Small intestine (tissue), 7 donors: Measurements from ENCODE around the gene NRG3. TPM values are rescaled to one million over a fixed set of nuclear protein-coding genes. Genes with fewer than 3 reads are reported as not detected.

Experiments used
- DNase-seq, 2 donors: peaks; one replicate each; pipeline versions ENCODE4 v3.0.0 to v3.0.0-alpha.2; 2013
- FAIRE-seq: peaks from 2 replicates; lab custom pipeline; 2012; peaks lifted over from hg19 to GRCh38; lab: Jason Lieb, UNC
- H3K27ac ChIP-seq, 3 donors: one replicate each; pipeline ENCODE4 v1.5.1; 2013; ENCODE audit warnings: low read length in 2 of 3, mild to moderate bottlenecking in 2 of 3, control low read depth in 1 of 3, inconsistent platforms in 1 of 3, low read depth in 1 of 3, moderate library complexity in 1 of 3
- H3K27me3 ChIP-seq, 3 donors: one replicate each; pipeline ENCODE4 v1.6.1; 2013; ENCODE audit warnings: low read length in 3 of 3, inconsistent platforms in 1 of 3; ENCODE audit not compliant: control insufficient read depth in 3 of 3, insufficient read depth in 3 of 3
- H3K36me3 ChIP-seq, 3 donors: one replicate each; pipeline ENCODE4 v1.6.1; 2013; ENCODE audit warnings: low read length in 3 of 3, inconsistent platforms in 1 of 3, low read depth in 1 of 3, mild to moderate bottlenecking in 1 of 3, moderate library complexity in 1 of 3; ENCODE audit not compliant: control insufficient read depth in 3 of 3, insufficient read depth in 2 of 3
- H3K4me1 ChIP-seq, 3 donors: one replicate each; pipeline ENCODE4 v1.6.1; 2013; ENCODE audit warnings: low read length in 2 of 3, inconsistent platforms in 1 of 3, low read depth in 1 of 3, mild to moderate bottlenecking in 1 of 3, moderate library complexity in 1 of 3; ENCODE audit not compliant: control insufficient read depth in 3 of 3, insufficient read depth in 2 of 3
- H3K4me3 ChIP-seq, 3 donors: one replicate each; pipeline ENCODE4 v1.5.1; 2013; ENCODE audit warnings: low read length in 3 of 3, control low read depth in 1 of 3, inconsistent platforms in 1 of 3, low read depth in 1 of 3, mild to moderate bottlenecking in 1 of 3, moderate library complexity in 1 of 3
- H3K9me3 ChIP-seq, 2 donors: one replicate each; pipeline ENCODE4 v1.6.1; 2013; ENCODE audit warnings: low read depth in 1 of 2, low read length in 1 of 2; ENCODE audit not compliant: control insufficient read depth in 2 of 2, insufficient read depth in 1 of 2
- WGBS, 3 donors: extraction: QIAGEN DNeasy Blood & Tissue Kit; methylation state at CpG; one replicate each; pipeline ENCODE4 v1.1.7; 2013; 5-methylcytosine and 5-hydroxymethylcytosine counted together
- polyA plus RNA-seq, 4 donors: library from polyadenylated mRNA; stranded (reverse) in 3 of 4; unstranded in 1 of 4; fragments of 200-250 nt in 3 of 4; fragments of 120-200 nt in 1 of 4; gene quantifications; one replicate each; pipeline versions ENCODE4 v1.2.1 to v1.2.3, GENCODE V29; 2013
- donor health status: healthy with polysubstance abuse.
- donor health status: control.
- donor health status: control.
- donor health status: Bipolar disorder and iron deficiency.
- donor health status: healthy.

The NRG3 gene
- polyA plus RNA-seq, 4 donors = 0.25 to 0.72 TPM; not detected in 2

DNA sequence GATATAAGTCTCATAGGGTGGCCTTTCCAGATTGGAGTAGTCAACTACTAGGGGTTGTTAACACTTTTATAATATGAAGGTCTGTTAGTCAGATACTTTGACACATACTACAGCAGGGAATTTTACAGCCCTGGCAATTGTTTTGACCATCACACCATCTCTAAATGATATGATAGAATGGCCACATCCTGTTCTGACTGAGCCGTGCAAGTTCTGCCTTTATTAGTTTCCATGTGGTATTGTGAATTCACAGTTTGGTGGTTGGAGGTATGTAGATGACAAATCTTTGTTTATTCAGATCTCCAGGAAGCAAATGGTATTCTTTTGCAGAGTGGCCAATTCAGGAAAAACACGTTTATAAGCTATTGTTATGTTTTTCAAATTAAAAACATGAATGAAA lies 83.0 kb downstream of the NRG3 start:
- no peaks in the 10 kb centered on the region for H3K9me3 ChIP-seq
- no peak overlapping the region for H3K27ac ChIP-seq
- DNase-seq (no peak), FAIRE-seq (no peak)
- H3K27me3 ChIP-seq = no peaks in the 10 kb centered on the region
- H3K4me3 ChIP-seq = no peak overlapping the region
- H3K36me3 ChIP-seq = no peaks in the 10 kb centered on the region
- no peaks in the 10 kb centered on the region for H3K4me1 ChIP-seq
- WGBS, 3 donors = 28 to 40% (median 33%) methylated on average over 2 of the region's 2 CpGs

DNA sequence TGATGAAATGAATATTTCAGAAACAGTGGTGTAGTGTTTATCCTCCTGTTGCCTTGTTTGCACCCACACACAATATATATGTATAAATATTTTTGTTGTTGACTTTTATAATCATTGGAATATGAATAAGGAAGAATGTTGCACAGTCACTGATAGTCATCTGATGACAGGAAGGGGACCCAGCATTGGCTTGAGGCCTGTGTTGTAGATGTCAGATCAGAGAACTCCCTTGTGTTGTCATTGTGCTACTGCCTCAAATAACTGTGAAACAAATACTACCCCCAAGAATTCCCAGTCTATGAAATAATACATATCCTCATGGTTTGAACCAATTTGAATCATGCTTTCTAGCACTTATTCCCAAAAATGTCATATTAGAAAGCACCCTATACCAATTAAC lies 84.0 kb downstream of the NRG3 start:
- Histone ChIP-seq H3K27me3 (no peaks in the 10 kb centered on the region), H3K4me1 (no peaks in the 10 kb centered on the region), H3K9me3 (peaks cover 0 to 3% of the 10 kb centered on the region in 2 donors), H3K36me3 (no peaks in the 10 kb centered on the region), H3K4me3 (no peak overlapping the region), H3K27ac (no peak overlapping the region)
- no peak for FAIRE-seq
- no peak for DNase-seq

DNA sequence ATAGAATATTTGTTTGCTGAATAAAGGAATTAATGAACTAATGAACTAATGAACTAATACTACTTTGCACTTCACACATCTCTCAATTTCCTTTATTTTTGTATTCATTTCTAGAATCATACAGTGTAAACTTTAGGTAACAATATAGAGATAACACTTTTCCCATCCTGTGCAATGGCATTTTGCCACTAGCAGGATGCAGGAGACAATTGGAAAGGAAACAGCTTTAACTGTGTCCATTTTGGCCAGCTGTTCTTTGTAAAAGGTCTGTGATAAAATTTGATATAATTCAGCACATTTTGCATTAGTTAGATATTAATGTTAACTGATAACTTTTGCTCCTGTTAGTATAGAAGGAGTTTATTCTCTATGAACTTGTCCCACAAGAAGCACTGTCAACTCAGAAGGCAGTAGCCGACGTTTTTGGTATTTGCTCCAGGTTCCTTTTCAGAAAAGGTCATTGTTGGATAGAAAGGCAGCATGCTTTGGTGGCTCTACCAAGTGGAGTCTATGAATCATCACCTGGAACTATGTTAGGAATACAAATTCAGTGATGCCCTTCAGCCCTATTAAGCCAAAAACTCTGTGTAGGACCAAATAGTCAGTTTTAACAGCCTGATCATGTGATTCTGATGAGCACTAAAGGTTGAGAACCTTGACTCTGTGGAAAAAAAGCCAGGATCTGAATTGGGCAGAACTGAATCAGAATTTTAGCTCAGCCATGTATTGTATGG lies 86.6 kb downstream of the NRG3 start:
- Histone ChIP-seq H3K27me3 (no peaks in the 10 kb centered on the region), H3K27ac (no peak overlapping the region), H3K36me3 (no peaks in the 10 kb centered on the region), H3K4me1 (no peaks in the 10 kb centered on the region), H3K9me3 (peaks cover 0 to 3% of the 10 kb centered on the region in 2 donors), H3K4me3 (no peak overlapping the region)
- FAIRE-seq (no peak), DNase-seq (no peak)
- WGBS, 3 donors = 69 to 85% (median 77%) methylated on average over 2 of the region's 2 CpGs

DNA sequence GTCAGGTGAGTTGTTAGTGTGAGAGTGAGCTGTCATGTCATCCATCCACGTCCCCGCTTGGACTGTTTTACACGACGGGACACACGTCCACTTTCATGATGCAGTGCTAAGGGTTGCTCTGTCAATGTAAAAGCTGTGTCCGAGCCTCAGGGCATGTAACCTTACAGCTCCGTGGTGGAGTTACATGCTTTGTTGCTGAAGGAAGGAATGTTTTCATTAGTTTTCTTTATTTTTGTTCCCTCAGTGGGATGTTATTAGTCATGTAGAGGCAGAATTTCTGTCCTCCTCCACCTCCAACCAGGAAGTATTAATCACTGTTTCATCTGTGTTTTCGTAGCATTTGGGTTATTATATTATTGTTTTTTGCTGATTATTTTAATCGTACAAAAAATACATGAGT lies 88.6 kb downstream of the NRG3 start:
- 91 to 93% (median 91%) methylated on average over 9 of the region's 9 CpGs for WGBS, 3 donors
- no peak overlapping the region for H3K27ac ChIP-seq
- no peak for DNase-seq
- H3K4me1 ChIP-seq = no peaks in the 10 kb centered on the region
- peaks cover 0 to 3% of the 10 kb centered on the region in 2 donors for H3K9me3 ChIP-seq
- H3K36me3 ChIP-seq = no peaks in the 10 kb centered on the region
- H3K27me3 ChIP-seq = no peaks in the 10 kb centered on the region
- FAIRE-seq = no peak
- H3K4me3 ChIP-seq = no peak overlapping the region

DNA sequence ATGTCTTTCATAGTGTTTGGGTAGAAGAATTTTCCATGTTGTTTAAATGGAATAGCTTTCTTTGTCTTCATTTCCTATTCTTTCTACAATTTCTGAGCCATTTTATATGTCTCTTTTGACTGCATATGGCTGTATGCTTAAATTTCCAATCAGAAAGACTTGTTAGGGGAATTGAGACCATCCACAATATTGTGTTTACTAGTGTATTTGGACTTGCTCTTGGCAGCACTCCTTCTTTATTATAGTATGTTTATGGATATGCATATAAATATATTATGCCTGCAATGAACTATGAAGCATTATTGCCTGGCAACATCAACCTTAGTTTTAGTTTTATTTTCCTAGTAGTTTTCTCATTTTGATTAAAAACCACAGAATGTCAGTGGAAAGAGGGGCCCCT lies 92.7 kb downstream of the NRG3 start:
- Histone ChIP-seq H3K4me1 (no peaks in the 10 kb centered on the region), H3K27ac (no peak overlapping the region), H3K36me3 (no peaks in the 10 kb centered on the region), H3K4me3 (no peak overlapping the region), H3K9me3 (peaks cover 0 to 3% of the 10 kb centered on the region in 2 donors), H3K27me3 (no peaks in the 10 kb centered on the region)
- no peak for DNase-seq
- no peak for FAIRE-seq

DNA sequence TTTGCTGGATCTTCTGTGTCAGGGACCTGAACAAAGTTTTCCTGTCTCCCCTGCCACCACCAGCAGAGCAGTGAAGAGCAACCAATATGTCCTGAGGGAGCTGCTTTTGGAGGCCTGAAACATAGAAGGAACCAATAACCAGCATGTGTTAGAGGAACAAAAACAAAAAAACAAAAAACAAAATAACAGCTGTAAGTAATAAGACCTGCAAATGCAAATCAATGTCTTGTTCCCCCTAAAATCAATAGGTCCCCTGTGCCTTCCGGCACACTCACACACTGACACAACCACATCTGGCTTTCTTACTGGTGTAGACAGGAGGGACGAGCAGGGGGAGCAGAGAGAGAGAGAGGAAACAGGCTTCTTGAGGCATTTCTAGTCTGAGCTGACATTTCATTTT lies 94.1 kb downstream of the NRG3 start:
- Histone ChIP-seq H3K4me1 (no peaks in the 10 kb centered on the region), H3K27ac (no peak overlapping the region), H3K36me3 (no peaks in the 10 kb centered on the region), H3K27me3 (no peaks in the 10 kb centered on the region), H3K4me3 (no peak overlapping the region), H3K9me3 (peaks cover 0 to 3% of the 10 kb centered on the region in 2 donors)
- WGBS, 3 donors = 55 to 68% (median 66%) methylated on average over 2 of the region's 2 CpGs
- no peak for DNase-seq
- no peak for FAIRE-seq

DNA sequence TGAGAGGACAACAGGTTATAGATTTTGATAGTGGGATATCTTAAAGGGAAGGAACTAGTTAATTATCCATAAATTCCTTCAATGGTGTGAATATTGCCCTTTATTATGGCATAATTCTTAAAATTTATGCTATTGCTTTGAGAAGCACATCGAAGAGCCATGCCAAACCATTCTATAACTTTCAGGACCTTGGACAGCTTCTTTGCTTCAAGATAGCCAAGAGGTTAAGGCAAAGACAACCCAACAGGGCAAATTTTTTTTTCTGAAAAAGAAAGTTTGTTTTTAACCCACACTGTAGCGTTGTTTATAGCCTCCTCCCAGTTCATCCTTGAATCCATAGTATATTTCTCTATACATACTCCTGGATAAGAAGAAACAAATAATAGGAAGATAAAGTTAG lies 103.2 kb downstream of the NRG3 start:
- FAIRE-seq (no peak), DNase-seq (peak in 1 of 2 donors; percentile 15)
- Histone ChIP-seq H3K27ac (no peak overlapping the region), H3K9me3 (no peaks in the 10 kb centered on the region), H3K4me1 (no peaks in the 10 kb centered on the region), H3K4me3 (no peak overlapping the region), H3K27me3 (no peaks in the 10 kb centered on the region), H3K36me3 (no peaks in the 10 kb centered on the region)
- WGBS, 3 donors = 57 to 69% (median 62%) methylated on average over 2 of the region's 2 CpGs

DNA sequence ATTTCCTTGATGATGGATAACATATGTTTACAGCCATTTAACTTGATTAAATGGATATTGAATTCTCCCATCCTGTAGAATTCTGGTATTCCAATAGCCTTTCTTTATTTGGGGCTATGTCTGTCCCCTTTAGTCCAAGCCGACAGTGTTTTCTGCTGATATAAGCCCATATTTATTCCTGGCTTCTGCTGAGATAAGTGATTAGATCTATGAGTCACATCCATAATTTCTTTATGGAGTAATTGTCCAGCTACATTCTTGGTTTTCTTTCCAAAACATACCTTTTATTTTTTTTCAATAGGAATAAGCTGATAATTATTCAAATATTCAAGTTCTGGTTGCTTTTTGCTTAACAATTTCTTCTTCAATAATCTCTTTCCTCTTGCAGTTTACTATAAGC lies 106.7 kb downstream of the NRG3 start:
- Histone ChIP-seq H3K4me1 (no peaks in the 10 kb centered on the region), H3K36me3 (no peaks in the 10 kb centered on the region), H3K9me3 (no peaks in the 10 kb centered on the region), H3K27me3 (no peaks in the 10 kb centered on the region), H3K27ac (no peak overlapping the region), H3K4me3 (no peak overlapping the region)
- WGBS, 3 donors = 82 to 94% (median 90%) methylated on average over 1 of the region's 1 CpG
- FAIRE-seq = no peak
- DNase-seq = no peak

DNA sequence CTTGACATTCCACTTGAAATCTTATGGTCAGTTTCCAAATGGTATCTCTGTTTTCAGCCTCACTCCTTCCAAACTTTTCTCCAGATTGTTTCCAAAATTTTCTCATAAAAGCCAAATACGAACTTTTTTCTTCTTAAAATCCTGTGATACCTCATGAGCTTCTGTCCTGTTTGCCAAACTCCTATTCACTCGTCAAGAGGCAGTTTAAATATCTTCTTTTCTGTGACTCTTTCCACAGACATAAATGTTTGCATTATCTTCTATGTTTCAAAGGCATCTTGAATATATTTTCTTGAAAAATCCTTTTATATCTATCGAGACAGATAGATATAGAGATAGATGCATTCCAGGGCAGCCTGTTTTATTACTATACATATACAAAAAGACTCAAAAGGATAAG lies 109.4 kb downstream of the NRG3 start:
- H3K9me3 ChIP-seq = no peaks in the 10 kb centered on the region
- H3K4me1 ChIP-seq = no peaks in the 10 kb centered on the region
- H3K27ac ChIP-seq = no peak overlapping the region
- H3K4me3 ChIP-seq = no peak overlapping the region
- FAIRE-seq (no peak), DNase-seq (no peak)
- WGBS, 3 donors = 60 to 71% (median 62%) methylated on average over 3 of the region's 3 CpGs
- H3K27me3 ChIP-seq = no peaks in the 10 kb centered on the region
- H3K36me3 ChIP-seq = no peaks in the 10 kb centered on the region
